ENCODE measurements around the gene KIF4B. TPM values are rescaled to one million over a fixed set of nuclear protein-coding genes. Genes with fewer than 3 reads are reported as not detected.

KIF4B gene
- polyA plus RNA-seq, 1 donor from 2014 or later: not detected

DNA sequence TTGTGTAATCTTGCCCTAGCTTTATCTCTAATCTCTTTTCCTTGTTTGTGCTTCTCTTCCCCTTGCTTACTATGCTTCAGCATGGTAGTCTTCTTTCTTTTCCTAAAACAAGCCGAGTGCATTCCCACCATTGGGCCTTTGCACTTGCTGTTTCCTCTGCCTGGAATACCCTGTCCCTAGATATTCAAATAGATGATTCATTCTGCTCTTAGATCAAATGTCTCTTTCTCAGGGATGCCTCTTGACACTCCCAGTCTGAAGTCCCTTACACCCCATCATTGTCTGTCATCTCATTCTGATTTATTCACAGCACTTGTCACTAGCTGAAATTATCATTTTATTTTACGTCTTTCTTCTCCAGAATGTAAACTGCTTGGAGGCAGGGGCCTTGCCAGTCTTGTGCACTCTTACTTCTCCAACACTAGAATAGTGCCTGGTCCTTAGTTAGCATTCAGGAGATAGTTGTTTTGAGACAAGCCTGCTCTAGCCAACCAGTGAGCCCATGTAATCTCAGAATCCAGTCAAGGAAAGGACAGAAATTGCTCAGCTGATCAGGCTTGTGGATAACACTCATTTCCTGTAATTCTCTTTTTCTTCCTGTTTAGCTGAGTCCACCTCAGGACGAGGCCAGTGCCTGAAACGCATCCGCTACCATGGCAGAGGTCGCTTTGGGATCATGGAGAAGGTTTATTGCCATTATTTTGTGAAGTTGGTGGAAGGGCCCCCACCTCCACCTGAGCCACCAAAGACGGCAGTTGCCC lies 47.3 kb upstream of the KIF4B start (continued):
- no peak for TF ChIP-seq SMC3 (conservative IDR thresholded peaks at IDR 0.05; ENCODE audit: poor library complexity)

GRCh38 chr5:154966874-154967273 lies 46.7 kb upstream of the KIF4B start:
- Histone ChIP-seq H4K20me1 (ENCODE audit: insufficient read depth) (no peaks in the 10 kb centered on the region), H3K36me3 (ENCODE audit: insufficient read depth, low read length) (peaks cover 4% of the 10 kb centered on the region), H3K27ac (ENCODE audit: low read length) (no peak overlapping the region), H3K9me2 (ENCODE audit: insufficient read depth, low read length) (no peaks in the 10 kb centered on the region), H3K79me2 (replicated peaks; ENCODE audit: insufficient read depth, low read length) (no peaks in the 10 kb centered on the region), H3K4me3 (ENCODE audit: low read length) (no peak overlapping the region), H2AFZ (ENCODE audit: low read depth, low read length) (no peak overlapping the region), H3F3A (ENCODE audit: insufficient read depth, low read length, poor library complexity, severe bottlenecking) (no peaks in the 10 kb centered on the region), H3K4me2 (ENCODE audit: low read length) (no peak overlapping the region), H3K9ac (ENCODE audit: low read length) (no peak overlapping the region), H3K9me3 (ENCODE audit: low read length) (no peaks in the 10 kb centered on the region), H3K27me3 (ENCODE audit: insufficient read depth, low read depth, low read length) (no peaks in the 10 kb centered on the region)
- TF ChIP-seq TAF1 (IDR thresholded peaks at IDR 0.05; ENCODE audit: low read depth) (no peak), SMC3 (conservative IDR thresholded peaks at IDR 0.05; ENCODE audit: poor library complexity) (no peak), EZH2 (IDR thresholded peaks at IDR 0.05; ENCODE audit: borderline replicate concordance, insufficient read depth, low read length, poor library complexity, severe bottlenecking) (no peak)

- peak; percentile 63 for TF ChIP-seq RAD21 (conservative IDR thresholded peaks at IDR 0.05)
- no peak for TF ChIP-seq EZH2 (IDR thresholded peaks at IDR 0.05; ENCODE audit: borderline replicate concordance, insufficient read depth, low read length, poor library complexity, severe bottlenecking)
- no peak for TF ChIP-seq MXI1 (conservative IDR thresholded peaks at IDR 0.05; ENCODE audit: poor library complexity, severe bottlenecking)
- no peak for TF ChIP-seq TAF1 (IDR thresholded peaks at IDR 0.05; ENCODE audit: low read depth)
- TF ChIP-seq POLR2AphosphoS5 (IDR thresholded peaks at IDR 0.05): no peak
- peak; percentile 68 for TF ChIP-seq CTCF (IDR thresholded peaks at IDR 0.05; ENCODE audit: poor library complexity, severe bottlenecking)
- TF ChIP-seq, protein P1, sequence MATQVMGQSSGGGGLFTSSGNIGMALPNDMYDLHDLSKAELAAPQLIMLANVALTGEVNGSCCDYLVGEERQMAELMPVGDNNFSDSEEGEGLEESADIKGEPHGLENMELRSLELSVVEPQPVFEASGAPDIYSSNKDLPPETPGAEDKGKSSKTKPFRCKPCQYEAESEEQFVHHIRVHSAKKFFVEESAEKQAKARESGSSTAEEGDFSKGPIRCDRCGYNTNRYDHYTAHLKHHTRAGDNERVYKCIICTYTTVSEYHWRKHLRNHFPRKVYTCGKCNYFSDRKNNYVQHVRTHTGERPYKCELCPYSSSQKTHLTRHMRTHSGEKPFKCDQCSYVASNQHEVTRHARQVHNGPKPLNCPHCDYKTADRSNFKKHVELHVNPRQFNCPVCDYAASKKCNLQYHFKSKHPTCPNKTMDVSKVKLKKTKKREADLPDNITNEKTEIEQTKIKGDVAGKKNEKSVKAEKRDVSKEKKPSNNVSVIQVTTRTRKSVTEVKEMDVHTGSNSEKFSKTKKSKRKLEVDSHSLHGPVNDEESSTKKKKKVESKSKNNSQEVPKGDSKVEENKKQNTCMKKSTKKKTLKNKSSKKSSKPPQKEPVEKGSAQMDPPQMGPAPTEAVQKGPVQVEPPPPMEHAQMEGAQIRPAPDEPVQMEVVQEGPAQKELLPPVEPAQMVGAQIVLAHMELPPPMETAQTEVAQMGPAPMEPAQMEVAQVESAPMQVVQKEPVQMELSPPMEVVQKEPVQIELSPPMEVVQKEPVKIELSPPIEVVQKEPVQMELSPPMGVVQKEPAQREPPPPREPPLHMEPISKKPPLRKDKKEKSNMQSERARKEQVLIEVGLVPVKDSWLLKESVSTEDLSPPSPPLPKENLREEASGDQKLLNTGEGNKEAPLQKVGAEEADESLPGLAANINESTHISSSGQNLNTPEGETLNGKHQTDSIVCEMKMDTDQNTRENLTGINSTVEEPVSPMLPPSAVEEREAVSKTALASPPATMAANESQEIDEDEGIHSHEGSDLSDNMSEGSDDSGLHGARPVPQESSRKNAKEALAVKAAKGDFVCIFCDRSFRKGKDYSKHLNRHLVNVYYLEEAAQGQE (IDR thresholded peaks at IDR 0.05; ENCODE audit: borderline replicate concordance): no peak
- TF ChIP-seq SMC3 (conservative IDR thresholded peaks at IDR 0.05; ENCODE audit: poor library complexity): peak; percentile 68
- TF ChIP-seq EP300 (conservative IDR thresholded peaks at IDR 0.05; ENCODE audit: poor library complexity, severe bottlenecking): no peak
- no peak overlapping the region for H3K4me2 ChIP-seq (ENCODE audit: low read length)
- H3F3A ChIP-seq (ENCODE audit: insufficient read depth, low read length, poor library complexity, severe bottlenecking): no peaks in the 10 kb centered on the region
These were observed 46.0 kb upstream of the KIF4B start for GRCh38 chr5:154967421-154968024.

More at GRCh38 chr5:154967421-154968024, 46.0 kb upstream of the KIF4B start:
- no peaks in the 10 kb centered on the region for H3K79me2 ChIP-seq (replicated peaks; ENCODE audit: insufficient read depth, low read length)
- H3K36me3 ChIP-seq (ENCODE audit: insufficient read depth, low read length): peaks cover 4% of the 10 kb centered on the region
- no peaks in the 10 kb centered on the region for H3K27me3 ChIP-seq (ENCODE audit: insufficient read depth, low read depth, low read length)
- H2AFZ ChIP-seq (ENCODE audit: low read depth, low read length): no peak overlapping the region
- H3K27ac ChIP-seq (ENCODE audit: low read length): no peak overlapping the region
- no peak overlapping the region for H3K9ac ChIP-seq (ENCODE audit: low read length)
- H3K9me2 ChIP-seq (ENCODE audit: insufficient read depth, low read length): no peaks in the 10 kb centered on the region
- H3K9me3 ChIP-seq (ENCODE audit: low read length): no peaks in the 10 kb centered on the region
- H4K20me1 ChIP-seq (ENCODE audit: insufficient read depth): no peaks in the 10 kb centered on the region
- no peak overlapping the region for H3K4me3 ChIP-seq (ENCODE audit: low read length)
